Heart left ventricle (tissue), 16 donors: Measurements from ENCODE around the gene DNAH17. TPM values are rescaled to one million over a fixed set of nuclear protein-coding genes. Genes with fewer than 3 reads are reported as not detected.
A peak's percentile ranks its signal among the peaks of the same experiment; 100 is the strongest.

Experiments
- ATAC-seq, 4 donors: fragments of 200-7000 bp; cut with Tn5 transposase; one replicate each; pipeline ENCODE4 v1.9.1; 2020 to 2022; ENCODE audit warnings: moderate library complexity in 4 of 4, mild to moderate bottlenecking in 3 of 4, moderate number of reproducible peaks in 1 of 4
- DNase-seq, 5 donors: peaks; one replicate each; pipeline ENCODE4 v3.0.0-alpha.2; 2020
- H3K27ac ChIP-seq, 12 donors: fragments of 200-600 bp; sonication (generic) in 4 of 12; one replicate each; pipeline versions ENCODE4 v1.5.0 to v1.8.0; 2016 to 2022; ENCODE audit warnings: mild to moderate bottlenecking in 2 of 12
- H3K27me3 ChIP-seq, 9 donors: fragments of 200-600 bp; sonication (generic) in 2 of 9; one replicate each; pipeline versions ENCODE4 v1.5.1 to v1.8.0; 2016 to 2022; ENCODE audit warnings: mild to moderate bottlenecking in 3 of 9
- H3K36me3 ChIP-seq, 9 donors: fragments of 200-600 bp; sonication (generic) in 2 of 9; one replicate each; pipeline versions ENCODE4 v1.5.0 to v1.8.0; 2018 to 2022; ENCODE audit warnings: mild to moderate bottlenecking in 2 of 9
- H3K4me1 ChIP-seq, 12 donors: fragments of 200-600 bp; sonication (generic) in 4 of 12; one replicate each; pipeline versions ENCODE4 v1.5.0 to v1.8.0; 2016 to 2022; ENCODE audit warnings: mild to moderate bottlenecking in 3 of 12
- H3K4me3 ChIP-seq, 12 donors: fragments of 200-600 bp; sonication (generic) in 4 of 12; one replicate each; pipeline versions ENCODE4 v1.5.0 to v1.8.0; 2017 to 2022; ENCODE audit warnings: mild to moderate bottlenecking in 9 of 12, moderate library complexity in 4 of 12
- H3K9me3 ChIP-seq, 12 donors: fragments of 200-600 bp; sonication (generic) in 4 of 12; one replicate each; pipeline versions ENCODE4 v1.5.0 to v1.8.0; 2016 to 2022; ENCODE audit warnings: mild to moderate bottlenecking in 1 of 12
- CTCF ChIP-seq, 12 donors: fragments of 200-600 bp; sonication (generic) in 4 of 12; IDR thresholded peaks; one replicate each; pipeline versions ENCODE4 v1.5.0 to v1.8.0; 2018 to 2022; ENCODE audit warnings: antibody characterized with exemption in 12 of 12, mild to moderate bottlenecking in 5 of 12
- POLR2A ChIP-seq, 2 donors: fragments of 450-650 bp; IDR thresholded peaks; one replicate each; pipeline ENCODE4 v1.6.1; 2017; ENCODE audit warnings: antibody characterized with exemption in 2 of 2, mild to moderate bottlenecking in 2 of 2, moderate library complexity in 2 of 2
- WGBS, 4 donors: extraction: QIAGEN DNeasy Blood & Tissue Kit in 2 of 4; methylation state at CpG; one replicate each; pipeline versions ENCODE4 v1.1.5 to v1.1.7; 2013 to 2018; 5-methylcytosine and 5-hydroxymethylcytosine counted together
- intact Hi-C, 10 donors: fragments of 100-400 bp; cut with DNase I; formaldehyde crosslinking; loops; one replicate each; pipeline versions ENCODE4 v1.11.1 to v1.14.2; 2022
- polyA plus RNA-seq, 2 donors: library from polyadenylated mRNA; stranded (reverse); fragments of 200-250 nt; gene quantifications; one replicate each; pipeline ENCODE4 v1.2.3, GENCODE V29; 2013
- total RNA-seq, 9 donors: library from RNA; depleted of rRNA in 2 of 9; stranded (reverse); fragments of >200 nt in 2 of 9; fragmentation: NEBNext Ultra II Directional in 3 of 9; extraction: Animal tissue kit (Norgen Biotek cat#: 25700) in 3 of 9; gene quantifications; one replicate each; pipeline versions ENCODE4 v1.1.0 to v1.2.4, GENCODE V29; 2016 to 2023
- donor health status: ischemic (EF 13 %, LVEDD 7.1; RV severe dilation, severe dysfunction).
- donor health status: healthy with polysubstance abuse.
- donor health status: DM: no; HTN: yes; CAD: no.
- donor health status: DM: no; HTN: no; CAD: no.
- donor health status: ischemic (EF 25% LVEDD 6.9; RV normal size, moderate dysfunction).
- donor health status: ischemic (EF 25% LVEDD 5.7; RV mildly dilated, moderate dysfunction).
- donor health status: healthy.
- donor health status: DM: yes; HTN: yes; CAD: no.
- donor health status: ischemic (EF 35%, LVEDD 5.7; RV mildly dilated, moderate dysfunction).
- donor health status: nonischemic (EF 11% LVEDD 7.7; RV severe dilation, severe dysfunction).
- donor health status: DM: yes; HTN: yes; CAD: no.
- donor health status: PGD.
- donor health status: ischemic (EF 29% LVEDD 5.4; RV normal size, mild dysfunction).
- donor health status: nonischemic (EF 23%, LVEDD 6.1; RV moderate dilation, normal function).

Gene DNAH17
- total and polyA plus RNA-seq, 11 donors, result 0.02 to 0.63 (median 0.17) TPM; not detected in 4

- 70 to 75% (median 74%) methylated on average over 19 of the region's 19 CpGs for WGBS, 4 donors
- intact Hi-C loops, result no loop called here
- DNase-seq (no peak), ATAC-seq (no peak)
- no peak for TF ChIP-seq POLR2A (IDR thresholded peaks at IDR 0.05)
- Histone ChIP-seq H3K4me1 (peaks cover 0 to 13% (median 1%) of the 10 kb centered on the region in 12 donors), H3K36me3 (no peaks in the 10 kb centered on the region), H3K4me3 (no peak overlapping the region), H3K27me3 (no peaks in the 10 kb centered on the region), H3K9me3 (no peaks in the 10 kb centered on the region), H3K27ac (peak overlapping the region in 1 of 12 donors; percentile 18)
Observed at GRCh38 chr17:78535273-78536197, 41.7 kb downstream of the DNAH17 start.

- H3K4me3 ChIP-seq, result no peak overlapping the region
- ATAC-seq (peak in 1 of 4 donors; percentile 71), DNase-seq (no peak)
- H3K4me1 ChIP-seq, result peaks cover 0 to 13% (median 1%) of the 10 kb centered on the region in 12 donors
- no peaks in the 10 kb centered on the region for H3K36me3 ChIP-seq
- TF ChIP-seq POLR2A (IDR thresholded peaks at IDR 0.05), result no peak
- TF ChIP-seq CTCF (IDR thresholded peaks at IDR 0.05), result no peak
- intact Hi-C loops, result no loop called here
- no peaks in the 10 kb centered on the region for H3K9me3 ChIP-seq
- no peak overlapping the region for H3K27ac ChIP-seq
- H3K27me3 ChIP-seq, result no peaks in the 10 kb centered on the region
- 52 to 72% (median 63%) methylated on average over 5 to 6 of the region's 6 CpGs for WGBS, 4 donors
Observed at GRCh38 chr17:78534492-78535272, 42.5 kb downstream of the DNAH17 start.

DNA sequence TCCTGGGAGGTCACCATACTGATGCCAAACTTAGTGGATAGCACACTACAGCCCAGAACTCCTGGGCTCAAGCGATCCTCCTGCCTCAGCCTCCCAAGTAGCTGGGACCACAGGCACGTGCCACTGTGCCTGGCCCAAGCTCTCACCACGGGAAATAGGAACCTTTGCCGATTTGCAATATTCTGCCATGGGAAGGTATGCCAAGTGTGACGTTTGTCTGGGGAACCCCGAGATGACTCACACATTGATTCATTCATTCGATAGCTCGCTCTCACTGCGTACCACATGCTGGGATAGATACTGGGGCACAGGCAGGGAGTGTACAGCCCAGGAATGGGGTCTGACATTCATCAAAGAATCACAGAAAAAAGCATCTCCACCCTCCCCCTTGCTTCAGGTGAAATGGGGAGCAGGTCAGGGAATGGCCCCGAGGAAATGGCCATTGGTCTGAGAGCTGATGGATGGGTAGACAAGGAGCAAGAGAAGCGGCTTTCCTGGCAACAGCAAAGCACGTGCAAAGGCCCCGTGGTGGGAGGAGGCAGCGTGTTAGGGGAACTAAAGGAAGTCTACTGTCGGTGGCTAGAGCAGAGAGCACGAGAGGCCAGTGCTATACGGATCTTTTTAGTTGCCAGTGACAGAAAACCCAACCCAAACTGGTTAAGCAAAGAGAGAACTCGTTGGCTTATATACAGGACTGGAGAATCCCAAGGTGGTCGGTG lies 44.1 kb downstream of the DNAH17 start:
- DNase-seq (no peak), ATAC-seq (no peak)
- 89 to 94% (median 92%) methylated on average over 16 to 19 of the region's 19 CpGs for WGBS, 4 donors
- Histone ChIP-seq H3K4me1 (peaks cover 0 to 13% (median 1%) of the 10 kb centered on the region in 12 donors), H3K9me3 (no peaks in the 10 kb centered on the region), H3K27me3 (no peaks in the 10 kb centered on the region), H3K36me3 (no peaks in the 10 kb centered on the region), H3K27ac (no peak overlapping the region), H3K4me3 (no peak overlapping the region)
- TF ChIP-seq CTCF (IDR thresholded peaks at IDR 0.05) (no peak), POLR2A (IDR thresholded peaks at IDR 0.05) (no peak)
- intact Hi-C loops, result no loop called here

DNA sequence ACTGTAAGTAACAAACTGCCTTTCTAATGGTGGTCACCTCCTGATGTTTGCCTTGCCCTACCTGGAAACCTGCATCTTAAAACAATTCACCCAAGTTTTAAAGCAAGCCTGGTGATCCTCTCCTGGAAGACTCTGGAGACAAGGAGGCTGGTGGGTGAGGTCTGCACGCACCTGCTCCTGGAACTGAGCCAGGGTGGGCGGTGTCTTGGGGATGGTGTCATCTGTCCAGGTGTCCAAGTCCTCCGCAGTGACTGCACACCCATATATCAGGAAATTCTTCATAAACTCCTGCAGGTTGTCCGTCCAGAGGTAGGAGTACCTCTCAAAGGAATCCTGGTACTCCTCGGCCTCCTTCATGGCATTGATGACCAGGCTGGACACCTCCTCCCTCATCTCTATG lies 44.9 kb downstream of the DNAH17 start:
- peaks cover 0 to 13% (median 1%) of the 10 kb centered on the region in 12 donors for H3K4me1 ChIP-seq
- H3K4me3 ChIP-seq, result no peak overlapping the region
- no peak overlapping the region for H3K27ac ChIP-seq
- H3K27me3 ChIP-seq, result no peaks in the 10 kb centered on the region
- H3K36me3 ChIP-seq, result no peaks in the 10 kb centered on the region
- no peak for DNase-seq
- intact Hi-C loops, result no loop called here
- ATAC-seq, result no peak
- no peaks in the 10 kb centered on the region for H3K9me3 ChIP-seq
- WGBS, 4 donors, result 81 to 93% (median 89%) methylated on average over 5 of the region's 5 CpGs
- TF ChIP-seq POLR2A (IDR thresholded peaks at IDR 0.05) (no peak), CTCF (IDR thresholded peaks at IDR 0.05) (no peak)
